ENCODE results near the gene MAP3K8.

Gene MAP3K8

DNA sequence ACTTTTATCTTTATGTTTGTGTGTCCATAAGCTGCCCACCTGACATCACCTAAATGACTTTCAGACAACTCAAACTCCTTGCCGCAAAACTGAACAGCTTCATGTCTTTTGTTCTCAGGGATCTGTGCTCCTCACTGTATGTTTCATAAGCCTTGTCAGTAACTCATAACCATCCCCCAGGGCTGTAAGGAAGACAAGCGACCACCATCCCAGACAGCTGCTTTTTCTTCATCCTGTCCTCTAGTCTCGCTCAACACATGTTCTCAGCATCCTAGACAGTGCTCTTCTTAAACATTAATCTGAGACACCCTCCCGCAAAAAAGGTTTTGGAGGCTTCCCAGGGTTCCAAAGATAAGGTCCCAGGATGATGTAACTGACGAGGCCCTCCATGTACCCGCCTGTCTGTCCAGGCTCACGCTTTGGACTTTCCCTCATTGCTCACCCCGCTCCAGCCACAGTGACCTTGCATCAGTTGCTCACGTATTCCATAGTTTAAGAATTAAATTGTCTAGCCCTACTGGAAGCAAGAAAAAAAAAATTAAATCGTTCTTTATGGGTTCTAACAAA, 69.8 kb downstream of the MAP3K8 start:
- in situ Hi-C loops (cut with MboI; ENCODE audit: low pct_unique_long_range_greater_than_20kb, low sequenced_read_pairs) = no loop called here
- DNase-seq = no peak

DNA sequence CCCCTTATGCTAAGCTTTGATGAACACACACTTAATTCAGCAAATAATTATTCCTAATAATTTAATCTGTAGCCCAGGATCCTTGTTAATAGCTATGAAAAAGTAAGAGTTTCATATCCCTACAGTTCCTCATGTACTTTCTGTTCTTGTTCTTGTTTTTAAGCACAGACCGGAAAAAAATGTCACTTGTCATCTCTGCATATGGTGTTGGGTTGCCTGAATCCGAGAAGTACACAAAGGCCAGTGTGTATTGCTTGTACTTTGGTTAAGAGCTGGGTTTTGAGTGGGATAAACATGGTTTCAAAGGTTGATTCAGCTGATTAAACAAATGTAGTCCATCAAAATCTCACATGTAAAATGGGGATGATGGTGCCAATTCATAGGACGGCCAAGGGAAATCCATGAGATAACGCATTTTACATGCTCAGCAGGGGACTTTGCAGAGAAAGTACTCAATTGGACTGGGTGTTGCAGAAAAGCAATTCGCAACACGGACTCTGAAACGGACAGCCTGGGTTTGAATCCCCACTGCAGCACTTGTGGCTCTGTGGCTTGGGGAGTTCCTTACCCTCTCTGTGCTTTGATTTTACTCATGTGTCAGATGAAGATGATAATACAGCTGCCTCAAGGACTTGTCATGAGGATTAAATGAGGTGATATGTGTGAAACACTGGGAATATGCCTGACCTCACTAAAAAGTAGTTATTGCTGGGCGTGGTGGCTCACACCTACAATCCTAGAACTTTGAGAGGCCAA, 71.7 kb downstream of the MAP3K8 start:
- DNase-seq = no peak
- in situ Hi-C loops (cut with MboI; ENCODE audit: low pct_unique_long_range_greater_than_20kb, low sequenced_read_pairs) = no loop called here

DNA sequence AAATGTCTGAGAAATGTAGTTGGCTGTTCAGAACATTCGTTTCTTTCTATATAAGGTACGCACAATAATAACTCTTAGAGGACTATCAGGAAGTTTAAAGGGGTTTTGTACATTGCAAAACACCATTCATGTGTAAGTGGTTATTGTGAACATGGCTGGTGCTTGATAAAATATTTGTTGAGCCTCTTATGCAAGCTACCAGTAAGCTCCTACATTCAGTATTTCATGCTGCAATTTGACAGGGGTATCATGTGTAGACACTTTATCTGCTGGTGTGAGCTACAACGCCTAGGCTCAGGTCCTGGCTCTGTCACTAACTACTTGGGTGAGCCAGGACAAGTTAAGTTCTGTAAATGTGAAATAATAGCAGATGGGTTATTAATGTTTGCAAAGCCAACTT, 75.5 kb downstream of the MAP3K8 start:
- in situ Hi-C loops (cut with MboI; ENCODE audit: low pct_unique_long_range_greater_than_20kb, low sequenced_read_pairs) = no loop called here
- no peak for DNase-seq

DNA sequence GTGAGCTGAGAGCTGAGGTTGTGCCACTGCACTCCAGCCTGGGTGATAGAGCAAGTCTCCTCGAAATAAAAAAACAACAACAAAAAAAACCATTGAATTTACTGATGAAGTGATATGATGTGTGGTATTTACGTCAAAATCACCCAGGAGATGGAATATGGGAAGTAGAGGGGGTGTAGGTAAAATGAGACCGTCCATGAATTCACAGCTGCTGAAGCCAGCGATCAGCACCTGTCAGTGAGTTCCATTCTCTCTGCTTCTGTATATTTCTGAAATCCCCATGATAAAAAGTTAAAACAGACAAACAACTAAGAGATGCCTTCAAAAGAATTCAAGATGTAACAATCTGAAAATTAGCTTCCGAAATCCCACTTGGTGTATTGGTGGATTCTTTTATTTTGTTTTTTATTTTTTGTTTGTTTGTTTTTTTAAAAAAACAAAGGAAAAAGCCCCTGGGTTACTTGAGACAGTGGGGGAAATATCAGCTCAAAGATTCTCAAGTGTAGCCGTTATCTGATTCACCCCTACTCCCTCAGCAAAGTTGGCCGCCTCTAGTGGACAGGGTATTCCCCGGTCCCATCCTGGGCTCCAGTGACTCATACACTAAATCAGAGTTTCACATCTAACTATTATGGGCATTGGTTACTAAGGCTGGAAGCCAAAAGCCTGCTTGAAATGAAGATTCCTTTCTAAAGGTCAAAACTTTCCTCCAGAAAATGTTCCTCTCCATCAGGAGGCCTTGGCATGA, 76.4 kb downstream of the MAP3K8 start:
- in situ Hi-C loops (cut with MboI; ENCODE audit: low pct_unique_long_range_greater_than_20kb, low sequenced_read_pairs) = no loop called here
- no peak for DNase-seq

DNA sequence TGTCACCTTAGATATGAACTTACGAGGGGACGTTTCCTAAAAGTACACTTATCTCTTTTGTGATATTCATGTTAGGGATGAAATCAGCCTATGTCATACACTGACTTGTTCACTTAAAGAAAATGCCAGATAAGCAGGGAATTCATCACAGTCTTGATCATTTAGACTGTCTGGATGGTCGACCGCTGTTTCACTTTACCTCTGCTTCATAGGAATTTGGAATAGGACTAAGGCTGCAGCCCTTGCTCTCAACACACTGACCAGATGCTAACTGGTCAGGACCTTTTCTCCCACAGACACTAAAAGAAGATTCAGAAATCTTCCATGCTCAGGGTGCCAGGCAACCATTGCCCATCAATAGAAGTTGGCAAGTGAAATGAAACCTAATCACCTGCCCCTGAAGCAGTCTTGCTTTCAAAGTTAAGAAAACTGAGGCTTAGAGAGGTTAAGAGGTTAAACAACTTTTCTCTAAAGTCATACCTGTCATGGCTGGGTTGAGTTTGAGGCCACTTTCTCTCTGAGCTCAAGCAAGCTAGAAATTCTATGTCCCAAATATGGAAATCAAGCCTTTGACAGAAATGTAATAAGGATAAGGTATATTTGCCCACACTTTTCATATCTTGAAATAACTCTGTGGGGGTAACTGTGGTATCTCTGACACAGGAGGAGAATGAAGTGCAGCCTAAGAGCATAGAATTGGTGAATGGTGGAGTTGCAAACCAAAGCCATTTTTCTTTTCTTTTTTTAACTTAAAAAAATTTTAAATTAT, 77.1 kb downstream of the MAP3K8 start:
- no peak for DNase-seq
- in situ Hi-C loops (cut with MboI; ENCODE audit: low pct_unique_long_range_greater_than_20kb, low sequenced_read_pairs) = no loop called here
